Uterus (tissue), 4 donors: ENCODE data around the gene PPP2R2C. TPM values are rescaled to one million over a fixed set of nuclear protein-coding genes. Genes with fewer than 3 reads are reported as not detected.

Experiments used
- DNase-seq, 2 donors: peaks; one replicate each; pipeline ENCODE4 v3.0.0-alpha.2; 2019 to 2020
- H3K27ac ChIP-seq, 2 donors: fragments of 200-600 bp; sonication (generic); 1 replicate in 1 of 2; 2 replicates in 1 of 2; pipeline ENCODE4 v1.5.1; 2016 to 2018
- H3K27me3 ChIP-seq, 2 donors: fragments of 200-600 bp; sonication (generic); one replicate each; pipeline ENCODE4 v1.5.1; 2018 to 2019; ENCODE audit warnings: control low read depth in 1 of 2
- H3K36me3 ChIP-seq, 2 donors: fragments of 200-600 bp; sonication (generic); one replicate each; pipeline ENCODE4 v1.5.1; 2019; ENCODE audit warnings: control low read depth in 1 of 2
- H3K4me1 ChIP-seq, 2 donors: fragments of 200-600 bp; sonication (generic); one replicate each; pipeline ENCODE4 v1.5.1; 2018 to 2019; ENCODE audit warnings: control low read depth in 1 of 2
- H3K4me3 ChIP-seq, 2 donors: fragments of 200-600 bp; sonication (generic); 1 replicate in 1 of 2; 2 replicates in 1 of 2; pipeline ENCODE4 v1.5.1; 2018 to 2019; ENCODE audit warnings: mild to moderate bottlenecking in 1 of 2
- H3K9me3 ChIP-seq, 2 donors: fragments of 200-600 bp; sonication (generic); one replicate each; pipeline ENCODE4 v1.5.1; 2019; ENCODE audit warnings: control low read depth in 1 of 2
- CTCF ChIP-seq, 4 experiments: fragments of 200-600 bp in 2 of 4; fragments of 450-650 bp in 2 of 4; sonication (generic) in 2 of 4; IDR thresholded peaks; one replicate each; pipeline ENCODE4 v1.5.1; 2016 to 2019; ENCODE audit warnings: antibody characterized with exemption in 4 of 4, mild to moderate bottlenecking in 2 of 4, moderate library complexity in 1 of 4
- POLR2A ChIP-seq, 2 donors: fragments of 450-650 bp; IDR thresholded peaks; one replicate each; pipeline ENCODE4 v1.6.1; 2016; ENCODE audit warnings: antibody characterized with exemption in 2 of 2, mild to moderate bottlenecking in 1 of 2, moderate library complexity in 1 of 2
- intact Hi-C: fragments of 100-400 bp; cut with DNase I; formaldehyde crosslinking; loops from one replicate; pipeline ENCODE4 v1.15.1; 2023; ENCODE audit warnings: low total_unique reads
- total RNA-seq, 4 donors: library from RNA; depleted of rRNA in 3 of 4; stranded (reverse); fragments of >200 nt in 3 of 4; gene quantifications; one replicate each; pipeline versions ENCODE4 v1.1.0 to v1.2.4, GENCODE V29; 2014 to 2023
- donor health status: DM: yes; HTN: yes; CAD: no.

PPP2R2C gene
- total RNA-seq, 4 donors from 2014 or later, result 2.9 to 49.1 (median 27.3) TPM

DNA sequence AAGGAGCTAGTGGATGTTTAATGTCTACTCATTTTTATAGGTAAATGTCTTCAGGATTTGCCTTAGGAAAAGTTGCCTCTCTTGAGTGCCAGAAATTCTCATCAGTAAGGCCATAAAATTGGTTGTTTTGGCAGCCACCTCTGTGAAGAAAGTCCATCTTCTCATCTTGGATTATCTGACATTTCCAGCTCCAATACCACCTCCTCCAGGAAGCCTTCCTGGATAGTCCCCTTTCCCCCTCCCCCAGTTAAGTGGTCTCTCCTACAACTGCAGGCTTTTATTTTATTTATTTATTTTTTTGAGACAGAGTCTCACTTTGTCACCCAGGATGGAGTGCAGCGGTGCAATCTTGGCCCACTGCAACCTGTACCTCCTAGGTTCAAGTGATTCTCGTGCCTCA lies 87.1 kb downstream of the PPP2R2C start:
- intact Hi-C loops, result no loop called here
- Histone ChIP-seq H3K27ac (no peak overlapping the region), H3K9me3 (no peaks in the 10 kb centered on the region), H3K4me3 (no peak overlapping the region), H3K4me1 (no peaks in the 10 kb centered on the region), H3K36me3 (no peaks in the 10 kb centered on the region), H3K27me3 (no peaks in the 10 kb centered on the region)
- DNase-seq, result no peak
- TF ChIP-seq POLR2A (IDR thresholded peaks at IDR 0.05), result no peak
- no peak for TF ChIP-seq CTCF (IDR thresholded peaks at IDR 0.05)

DNA sequence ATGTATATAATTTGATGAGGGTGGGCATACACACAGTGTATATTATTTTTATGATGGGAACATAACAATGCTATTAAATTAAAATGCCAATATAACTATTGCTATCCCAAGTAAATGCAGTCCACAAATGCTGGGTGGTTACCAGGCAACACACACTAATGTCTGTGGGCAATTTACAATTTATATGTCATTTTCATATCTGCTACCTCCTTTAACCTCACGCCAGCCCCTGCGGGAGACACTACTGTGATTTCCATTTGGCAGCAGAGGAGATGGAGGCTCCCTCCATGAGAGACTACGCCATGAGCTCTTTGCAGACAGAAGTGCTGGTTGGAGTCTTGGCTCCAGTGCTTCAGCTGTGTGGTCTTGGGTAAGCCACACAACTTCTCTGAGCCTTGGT lies 87.9 kb downstream of the PPP2R2C start:
- intact Hi-C loops, result no loop called here
- H3K36me3 ChIP-seq, result no peaks in the 10 kb centered on the region
- DNase-seq, result no peak
- H3K9me3 ChIP-seq, result no peaks in the 10 kb centered on the region
- no peaks in the 10 kb centered on the region for H3K27me3 ChIP-seq
- TF ChIP-seq CTCF (IDR thresholded peaks at IDR 0.05), result no peak
- TF ChIP-seq POLR2A (IDR thresholded peaks at IDR 0.05), result no peak
- H3K27ac ChIP-seq, result no peak overlapping the region
- H3K4me3 ChIP-seq, result no peak overlapping the region
- no peaks in the 10 kb centered on the region for H3K4me1 ChIP-seq

DNA sequence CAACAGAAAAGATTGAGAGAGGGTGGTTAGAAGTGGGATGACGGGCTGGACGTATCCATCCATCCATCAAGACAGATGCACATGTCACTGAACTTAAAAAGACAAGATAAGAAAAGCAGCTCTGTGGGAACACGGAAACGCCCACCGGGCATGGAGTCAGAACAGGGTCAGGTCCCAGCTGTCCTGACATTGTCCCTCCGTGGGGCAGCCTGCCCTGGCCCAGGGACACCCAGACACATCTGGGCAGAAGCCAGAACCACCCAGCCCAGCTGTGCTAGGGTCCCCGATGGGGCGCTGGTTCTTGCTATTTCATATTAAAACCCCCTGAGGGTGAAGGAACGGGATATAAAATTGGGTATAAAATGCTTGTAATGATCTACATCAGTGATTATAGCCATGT lies 88.5 kb downstream of the PPP2R2C start:
- H3K9me3 ChIP-seq, result no peaks in the 10 kb centered on the region
- intact Hi-C loops, result no loop called here
- H3K27me3 ChIP-seq, result no peaks in the 10 kb centered on the region
- H3K36me3 ChIP-seq, result no peaks in the 10 kb centered on the region
- H3K27ac ChIP-seq, result no peak overlapping the region
- no peak for DNase-seq
- H3K4me3 ChIP-seq, result no peak overlapping the region
- no peaks in the 10 kb centered on the region for H3K4me1 ChIP-seq
- TF ChIP-seq CTCF (IDR thresholded peaks at IDR 0.05) (no peak), POLR2A (IDR thresholded peaks at IDR 0.05) (no peak)

DNA sequence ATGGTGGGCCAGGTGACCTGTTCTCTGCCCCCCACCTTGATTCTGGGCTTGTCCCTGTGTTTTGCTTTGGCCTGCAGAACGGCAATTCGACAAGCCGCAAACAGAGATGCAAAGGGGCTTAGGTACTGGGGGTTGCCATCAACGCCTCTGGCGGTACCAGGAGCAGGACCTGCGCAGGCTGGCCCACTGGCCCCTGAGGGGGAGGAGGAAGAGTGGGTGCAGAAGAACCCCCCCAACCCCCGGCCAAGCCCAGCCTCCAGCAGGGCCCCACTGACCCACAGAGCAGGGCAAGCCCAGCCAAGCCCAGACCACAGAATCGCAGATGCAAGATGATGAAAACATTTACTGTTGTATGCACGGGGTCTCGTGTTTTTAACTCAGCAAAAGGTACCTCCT lies 89.4 kb downstream of the PPP2R2C start:
- no peak for TF ChIP-seq POLR2A (IDR thresholded peaks at IDR 0.05)
- no peak for TF ChIP-seq CTCF (IDR thresholded peaks at IDR 0.05)
- no peak for DNase-seq
- H3K27me3 ChIP-seq, result no peaks in the 10 kb centered on the region
- no peak overlapping the region for H3K4me3 ChIP-seq
- no peaks in the 10 kb centered on the region for H3K36me3 ChIP-seq
- intact Hi-C loops, result no loop called here
- H3K27ac ChIP-seq, result no peak overlapping the region
- no peaks in the 10 kb centered on the region for H3K4me1 ChIP-seq
- H3K9me3 ChIP-seq, result no peaks in the 10 kb centered on the region

DNA sequence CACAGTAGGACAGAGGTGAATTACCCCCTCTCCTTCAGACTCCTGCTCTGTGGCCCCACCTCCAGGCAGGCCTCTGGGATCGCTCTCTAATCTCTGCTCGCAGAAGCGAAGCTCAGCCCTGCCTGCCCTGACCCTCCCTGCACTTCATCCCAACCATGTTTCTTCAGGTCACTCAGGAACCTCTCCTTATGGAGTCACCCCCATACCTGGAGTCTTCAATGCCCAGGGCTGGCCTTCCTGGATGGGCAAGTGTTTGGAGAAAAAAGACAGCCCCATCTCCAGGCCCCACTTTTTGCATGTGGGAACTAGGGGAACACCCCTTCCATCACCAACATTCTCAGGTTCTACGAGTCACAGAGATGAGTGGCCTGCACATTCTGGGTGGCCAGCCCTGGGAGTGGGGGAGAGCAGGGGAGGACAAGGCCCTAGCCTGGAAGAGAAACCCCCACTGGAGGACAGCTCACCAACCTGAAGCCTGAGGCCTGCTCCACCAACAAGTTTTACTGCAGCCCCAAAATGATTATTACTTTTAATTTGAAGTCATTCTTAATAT lies 90.8 kb downstream of the PPP2R2C start:
- no peak for TF ChIP-seq CTCF (IDR thresholded peaks at IDR 0.05)
- TF ChIP-seq POLR2A (IDR thresholded peaks at IDR 0.05), result no peak
- intact Hi-C loops, result no loop called here
- H3K4me3 ChIP-seq, result no peak overlapping the region
- H3K9me3 ChIP-seq, result no peaks in the 10 kb centered on the region
- no peaks in the 10 kb centered on the region for H3K36me3 ChIP-seq
- no peaks in the 10 kb centered on the region for H3K4me1 ChIP-seq
- no peaks in the 10 kb centered on the region for H3K27me3 ChIP-seq
- no peak for DNase-seq
- H3K27ac ChIP-seq, result no peak overlapping the region
